Stimulated activated effector memory CD8-positive, alpha-beta T cell treated with anti-CD3 and anti-CD28 coated beads, Interleukin-12 subunit alpha, Interleukin-12 subunit beta, amount 100 ng/mL, for 72 hours (primary cell): ENCODE results near the gene CD177.
"Not testable (repeated sequence)": the region's sequence is repeated elsewhere in the genome, so short reads cannot be mapped to it uniquely, and the experiment has no call there.

Experiments used
- ATAC-seq: fragments of 150-1000 bp; cut with Tn5 transposase; 2 replicates; pipeline ENCODE4 v1.10.0; 2021
- DNase-seq, 2 donors: peaks; one replicate each; pipeline ENCODE4 v3.0.0; 2021 to 2022; ENCODE audit warnings: low spot score in 2 of 2
- H3K27ac Mint-ChIP-seq: one replicate; pipeline ENCODE4 v1.8.0; 2022; ENCODE audit warnings: mild to moderate bottlenecking, mixed read lengths
- H3K36me3 Mint-ChIP-seq: one replicate; pipeline ENCODE4 v1.8.0; 2022; ENCODE audit warnings: mild to moderate bottlenecking, mixed read lengths
- H3K4me1 Mint-ChIP-seq: one replicate; pipeline ENCODE4 v1.8.0; 2022; ENCODE audit warnings: mixed read lengths
- H3K4me3 Mint-ChIP-seq: one replicate; pipeline ENCODE4 v1.8.0; 2022; ENCODE audit warnings: mild to moderate bottlenecking, mixed read lengths
- H3K9me3 Mint-ChIP-seq: one replicate; pipeline ENCODE4 v1.8.0; 2022; ENCODE audit warnings: mixed read lengths

The CD177 gene

GRCh38 chr19:43383759-43384158 is 30.3 kb downstream of the CD177 start:
- H3K27ac Mint-ChIP-seq, H3K4me1 Mint-ChIP-seq, H3K4me3 Mint-ChIP-seq, ATAC-seq, DNase-seq, H3K36me3 Mint-ChIP-seq, H3K9me3 Mint-ChIP-seq: not testable (repeated sequence)

- DNase-seq, H3K27ac Mint-ChIP-seq, H3K4me1 Mint-ChIP-seq, H3K4me3 Mint-ChIP-seq, H3K9me3 Mint-ChIP-seq, ATAC-seq, H3K36me3 Mint-ChIP-seq: not testable (repeated sequence)
Observed at GRCh38 chr19:43390903-43391551, 37.5 kb downstream of the CD177 start.

GRCh38 chr19:43391552-43391935 is 38.1 kb downstream of the CD177 start:
- not testable (repeated sequence) for H3K4me3 Mint-ChIP-seq, H3K36me3 Mint-ChIP-seq, H3K27ac Mint-ChIP-seq, ATAC-seq, H3K4me1 Mint-ChIP-seq, H3K9me3 Mint-ChIP-seq, DNase-seq

DNA sequence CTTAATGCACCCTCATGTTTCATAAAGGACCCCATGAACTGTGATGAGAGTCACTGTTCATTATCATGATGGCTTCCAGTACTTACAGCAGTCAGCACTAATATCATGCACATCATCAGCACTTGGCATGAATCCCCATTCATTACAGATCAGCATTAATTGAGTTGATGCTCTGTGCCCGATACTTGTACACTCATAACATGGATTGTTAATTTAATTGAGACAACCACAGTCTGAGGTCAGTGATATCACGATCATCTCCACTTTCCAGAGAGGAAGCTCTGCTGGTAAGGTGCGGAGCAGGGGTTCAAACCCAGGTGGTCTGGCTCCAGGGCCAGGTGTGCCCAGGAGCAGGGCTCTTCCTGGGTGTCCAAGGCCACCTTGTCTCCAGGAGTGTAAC is 40.0 kb downstream of the CD177 start:
- not testable (repeated sequence) for H3K27ac Mint-ChIP-seq, ATAC-seq, H3K4me1 Mint-ChIP-seq, H3K9me3 Mint-ChIP-seq, H3K36me3 Mint-ChIP-seq, H3K4me3 Mint-ChIP-seq, DNase-seq

DNA sequence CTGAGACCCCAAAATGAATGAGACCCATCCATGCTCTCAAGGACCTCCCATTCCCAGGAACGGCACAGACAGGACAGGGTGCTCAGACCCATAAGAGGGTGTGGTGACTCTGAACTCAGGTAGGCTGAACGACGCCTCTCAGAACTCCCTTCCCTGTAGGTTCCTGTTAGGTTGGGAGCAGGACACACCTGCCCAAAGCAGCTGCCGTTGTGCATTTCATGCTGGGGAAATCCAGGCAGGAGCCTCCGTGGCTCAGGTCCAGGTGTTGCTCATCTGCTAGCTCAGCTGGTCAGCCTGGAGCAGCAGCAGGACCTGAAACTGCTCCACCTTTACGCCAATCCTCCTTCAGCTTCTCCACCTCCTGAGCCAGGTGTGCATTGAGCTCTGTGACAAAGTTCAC is 42.1 kb downstream of the CD177 start:
- no peak for ATAC-seq
- no peaks in the 10 kb centered on the region for H3K4me1 Mint-ChIP-seq
- H3K36me3 Mint-ChIP-seq, result no peaks in the 10 kb centered on the region
- H3K4me3 Mint-ChIP-seq, result no peak overlapping the region
- no peak for DNase-seq
- no peaks in the 10 kb centered on the region for H3K9me3 Mint-ChIP-seq
- no peak overlapping the region for H3K27ac Mint-ChIP-seq

GRCh38 chr19:43406297-43406696 is 52.8 kb downstream of the CD177 start:
- Mint-ChIP-seq H3K4me3 (no peak overlapping the region), H3K4me1 (no peaks in the 10 kb centered on the region), H3K27ac (no peak overlapping the region), H3K36me3 (no peaks in the 10 kb centered on the region), H3K9me3 (no peaks in the 10 kb centered on the region)
- DNase-seq, result no peak
- ATAC-seq, result no peak

- Mint-ChIP-seq H3K4me3 (no peak overlapping the region), H3K4me1 (no peaks in the 10 kb centered on the region), H3K9me3 (no peaks in the 10 kb centered on the region), H3K36me3 (no peaks in the 10 kb centered on the region), H3K27ac (no peak overlapping the region)
- no peak for DNase-seq
- no peak for ATAC-seq
Observed at GRCh38 chr19:43407416-43408005, 54.0 kb downstream of the CD177 start.

DNA sequence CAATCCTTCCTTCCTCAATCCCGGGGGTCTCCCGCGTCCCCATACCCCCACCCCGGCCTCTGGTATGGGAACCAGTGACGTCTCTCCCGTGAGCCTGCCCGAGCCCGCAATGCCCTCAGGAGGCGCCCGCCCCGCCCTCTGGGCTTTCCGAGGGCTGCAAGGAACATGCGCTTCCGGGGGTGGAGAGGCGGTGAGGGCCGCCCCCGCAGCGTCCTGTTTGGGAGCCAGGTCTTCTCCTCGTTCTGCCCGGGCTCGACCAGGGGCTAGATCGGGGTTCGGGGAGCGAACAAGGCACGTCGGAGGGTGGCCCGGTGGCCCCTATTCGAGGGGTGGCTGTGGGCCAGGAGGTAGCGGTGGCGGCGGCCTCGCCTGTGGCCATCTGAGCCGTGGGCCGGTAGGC is 54.6 kb downstream of the CD177 start:
- ATAC-seq (no peak), DNase-seq (no peak)
- Mint-ChIP-seq H3K4me3 (no peak overlapping the region), H3K4me1 (no peaks in the 10 kb centered on the region), H3K9me3 (no peaks in the 10 kb centered on the region), H3K36me3 (no peaks in the 10 kb centered on the region), H3K27ac (no peak overlapping the region)

- no peaks in the 10 kb centered on the region for H3K36me3 Mint-ChIP-seq
- H3K4me3 Mint-ChIP-seq, result no peak overlapping the region
- no peak overlapping the region for H3K27ac Mint-ChIP-seq
- H3K4me1 Mint-ChIP-seq, result no peaks in the 10 kb centered on the region
- DNase-seq (no peak), ATAC-seq (no peak)
- H3K9me3 Mint-ChIP-seq, result no peaks in the 10 kb centered on the region
Observed at GRCh38 chr19:43409415-43409814, 55.9 kb downstream of the CD177 start.

DNA sequence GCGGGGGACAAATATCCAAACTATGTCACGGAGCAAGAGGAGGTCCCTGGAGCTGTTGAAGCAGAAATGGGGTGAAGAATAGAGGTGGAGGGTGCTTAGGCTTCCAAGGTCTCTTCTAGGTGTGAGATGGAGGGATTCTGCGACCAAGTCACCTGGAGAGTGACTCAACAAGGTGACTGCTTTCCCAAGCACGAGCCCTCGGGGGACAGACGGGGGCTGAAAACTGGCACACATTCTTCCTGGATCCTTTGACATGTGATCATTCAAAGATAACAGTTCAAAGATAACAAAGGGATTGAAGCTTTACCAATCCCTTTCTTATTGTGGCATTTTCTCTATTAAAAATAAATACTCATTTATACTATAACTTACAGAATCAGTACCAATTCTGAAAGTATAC is 59.0 kb downstream of the CD177 start:
- H3K9me3 Mint-ChIP-seq, result no peaks in the 10 kb centered on the region
- no peaks in the 10 kb centered on the region for H3K4me1 Mint-ChIP-seq
- DNase-seq (no peak), ATAC-seq (no peak)
- no peak overlapping the region for H3K4me3 Mint-ChIP-seq
- H3K27ac Mint-ChIP-seq, result no peak overlapping the region
- H3K36me3 Mint-ChIP-seq, result no peaks in the 10 kb centered on the region
